HG02610 (cell line): Measurements from ENCODE around the gene KIAA0319L.

ENCODE experiments used
- ATAC-seq: cut with Tn5 transposase; IDR thresholded peaks from one replicate; pipeline ENCODE4 v1.9.1; 2021; ENCODE audit warnings: mild to moderate bottlenecking, moderate library complexity; ENCODE audit not compliant: unreplicated experiment

Gene KIAA0319L

DNA sequence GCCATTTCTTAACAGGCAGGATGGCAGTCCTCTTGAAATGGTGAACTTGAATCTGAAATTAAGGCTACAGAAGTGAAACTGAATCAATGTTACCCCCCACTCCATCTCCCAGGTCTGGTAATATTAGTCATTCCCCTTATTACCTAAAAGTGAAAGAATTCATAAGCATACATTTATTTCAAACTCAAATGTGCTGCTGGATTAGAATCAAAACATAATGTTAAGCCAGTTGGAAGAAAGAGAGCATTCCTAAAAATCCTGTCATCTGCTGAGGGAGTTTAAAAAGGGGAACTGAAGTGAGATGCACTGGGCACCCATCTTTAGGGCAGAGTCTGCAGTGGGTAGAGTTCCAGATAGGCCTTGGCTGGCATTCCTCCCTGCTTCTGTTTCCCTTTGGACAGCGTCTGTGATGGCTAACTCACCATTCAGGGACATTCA, 17.4 kb downstream of the KIAA0319L start:
- ATAC-seq = no peak

DNA sequence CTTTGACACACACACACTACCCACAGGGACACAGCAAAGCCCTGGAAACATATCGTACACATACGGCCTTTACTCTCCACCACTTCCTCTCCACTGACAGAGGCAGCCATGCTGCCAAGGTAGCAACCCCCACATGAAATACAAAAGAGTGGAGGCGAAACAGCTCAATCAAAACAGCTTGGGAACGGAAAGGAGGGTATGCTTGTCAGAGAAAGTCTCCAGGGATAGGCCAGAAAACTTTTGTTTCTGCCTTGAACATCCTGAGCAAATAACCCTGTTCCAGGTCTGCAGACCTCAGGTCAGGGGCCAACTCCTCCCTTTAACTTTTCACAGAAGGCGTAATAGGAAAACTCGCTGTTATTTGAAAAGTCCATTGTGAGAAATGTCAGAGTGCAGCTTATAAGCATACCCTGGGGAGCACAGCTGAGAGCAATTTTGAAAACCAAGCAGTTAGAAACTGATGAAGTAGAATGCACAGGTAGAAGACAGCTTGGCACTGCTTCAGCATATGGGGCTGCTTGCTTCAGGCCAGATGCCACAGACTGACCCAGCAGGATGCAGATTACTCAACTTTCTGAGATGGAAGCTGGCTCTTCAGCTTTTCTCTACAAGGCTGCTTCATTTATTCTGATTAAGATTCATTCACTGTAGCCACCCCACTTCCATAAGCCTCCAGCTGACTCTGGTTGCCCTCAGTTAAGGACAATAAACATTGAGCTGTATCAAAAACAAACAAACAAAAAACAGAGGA, 18.0 kb downstream of the KIAA0319L start:
- peak; percentile 39 for ATAC-seq

DNA sequence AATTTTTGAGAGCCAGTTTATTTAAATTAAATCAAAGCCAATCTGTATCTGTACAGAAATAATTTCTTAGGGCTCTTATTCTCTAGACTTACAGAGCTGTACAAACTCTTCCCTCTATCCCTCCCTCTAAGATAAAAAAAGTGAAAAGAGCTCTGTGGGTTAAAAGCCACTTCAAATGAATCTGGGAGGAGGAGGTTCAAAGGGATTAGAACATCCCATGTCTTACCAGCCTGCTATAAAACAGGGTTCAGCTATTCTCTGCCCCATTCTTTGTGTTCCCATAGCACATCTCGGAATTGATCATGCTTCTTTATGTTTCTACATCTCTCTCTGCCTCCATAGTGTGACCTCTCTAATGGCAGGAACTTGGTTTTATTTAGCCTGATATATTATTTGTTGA, 19.4 kb downstream of the KIAA0319L start:
- no peak for ATAC-seq

DNA sequence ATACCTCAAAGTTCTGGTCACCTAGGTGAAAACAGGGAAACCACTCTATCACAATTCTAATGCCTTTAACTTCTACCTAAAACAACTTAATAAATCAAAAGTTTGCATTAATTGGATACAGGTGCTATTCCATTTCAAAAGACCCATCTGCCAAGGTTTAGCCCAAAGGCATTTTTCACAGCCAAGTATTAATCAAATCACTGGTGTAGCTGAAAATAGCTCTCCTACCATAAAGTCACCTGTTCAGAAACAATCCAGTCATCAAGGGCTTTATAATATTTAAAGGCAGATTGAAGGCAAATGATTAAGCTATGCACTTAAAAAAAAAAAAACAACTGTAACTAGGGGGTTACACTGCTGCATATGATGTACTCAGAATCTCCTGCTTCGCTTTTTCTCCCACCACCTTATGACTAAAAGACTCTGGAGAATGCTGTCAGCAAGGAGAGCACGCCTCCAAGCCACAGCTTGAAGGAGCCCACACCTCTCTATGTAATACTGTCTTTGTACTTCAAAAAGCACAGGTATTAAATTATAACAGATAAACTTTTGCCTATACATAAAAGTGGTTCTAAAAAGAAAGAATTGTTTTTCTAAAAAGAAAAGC, 20.5 kb downstream of the KIAA0319L start:
- ATAC-seq = no peak

DNA sequence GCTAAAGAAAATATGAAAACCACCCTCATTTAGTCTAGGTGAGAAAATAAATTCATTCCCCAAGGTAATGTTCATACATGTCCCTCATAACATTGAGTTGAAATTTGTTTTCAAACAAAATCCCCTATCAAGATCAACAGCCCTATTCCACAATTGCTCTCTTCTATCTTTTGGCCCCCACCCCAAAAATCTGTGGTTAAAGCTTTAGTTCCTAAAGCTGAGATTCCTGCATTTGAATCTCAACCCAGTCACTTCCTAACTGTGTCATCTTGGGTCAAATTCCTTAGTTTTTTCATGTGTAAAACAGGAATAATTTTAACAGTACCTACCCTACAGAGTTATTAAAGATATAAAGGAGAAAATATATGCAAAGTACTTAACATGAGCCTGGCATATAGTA, 22.0 kb downstream of the KIAA0319L start:
- no peak for ATAC-seq

DNA sequence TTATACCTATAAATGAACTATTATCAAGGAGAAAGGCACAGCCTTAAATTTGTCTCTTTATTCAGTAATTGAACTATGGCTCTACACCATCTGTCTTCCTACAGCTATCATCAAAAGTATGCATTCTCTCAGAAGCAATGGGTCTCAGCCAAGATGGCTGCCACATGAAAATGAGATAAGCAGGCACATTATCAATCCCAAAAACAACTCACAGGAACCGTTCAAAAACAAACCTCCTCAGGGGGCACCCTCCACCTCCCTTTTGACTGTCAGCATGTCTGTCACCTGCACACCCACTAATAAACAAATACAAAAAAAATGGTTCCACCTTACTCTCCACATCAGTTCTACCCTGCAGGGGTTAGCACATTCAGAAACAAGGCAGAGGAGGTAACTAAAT, 23.6 kb downstream of the KIAA0319L start:
- ATAC-seq = no peak

DNA sequence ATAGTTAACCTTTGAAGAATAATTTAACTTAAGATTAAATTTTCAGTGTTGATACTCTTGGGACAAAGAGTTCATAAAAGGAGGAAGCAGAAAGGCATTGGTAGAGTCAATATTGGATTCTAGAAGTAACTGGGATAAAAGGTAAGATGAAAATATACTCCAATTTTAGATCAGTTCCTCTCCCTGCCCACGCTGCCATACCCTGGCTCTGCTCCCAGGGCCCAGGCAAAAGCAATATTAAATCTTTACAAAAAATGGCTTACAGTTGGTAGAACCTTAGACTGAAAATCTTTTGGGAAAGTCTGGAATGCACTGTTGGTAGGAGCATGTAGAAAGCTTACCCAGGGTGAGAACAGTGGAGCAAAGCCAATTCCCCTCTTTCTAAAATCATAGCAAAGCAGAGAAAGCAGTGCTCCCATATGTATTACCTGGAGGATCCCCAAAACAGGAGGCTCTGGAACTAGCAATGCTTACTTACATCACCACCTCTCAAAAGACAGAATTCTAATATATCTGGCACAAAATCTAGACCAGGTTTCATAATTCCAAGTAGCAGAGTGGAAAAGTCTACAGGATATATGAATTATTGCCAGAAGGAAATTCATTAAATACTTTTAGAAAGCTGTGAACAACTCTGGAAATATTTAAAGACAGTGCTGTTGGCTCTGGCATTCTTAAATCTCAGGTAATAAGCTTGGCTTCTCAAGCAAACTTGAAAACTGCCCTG, 24.5 kb downstream of the KIAA0319L start:
- no peak for ATAC-seq

DNA sequence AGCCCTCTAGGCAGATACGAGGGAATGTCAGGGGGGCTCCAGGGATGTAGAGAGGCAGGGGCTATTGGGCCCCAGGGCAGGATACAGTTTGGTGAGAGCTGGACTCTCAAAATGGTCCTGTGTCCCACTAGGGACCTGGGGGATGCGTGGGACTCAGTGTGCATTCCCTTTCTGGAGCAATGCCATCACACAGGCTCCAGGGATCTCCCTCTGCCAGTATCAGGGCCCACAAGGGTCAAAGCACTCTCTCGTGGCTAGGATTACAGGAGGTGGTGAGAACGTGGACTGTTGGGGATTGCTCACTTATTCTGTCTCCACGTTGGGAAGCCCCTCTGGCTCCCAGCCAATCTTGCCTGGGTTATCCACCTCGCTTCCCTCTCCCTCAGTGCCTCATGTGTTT, 25.8 kb downstream of the KIAA0319L start:
- no peak for ATAC-seq

DNA sequence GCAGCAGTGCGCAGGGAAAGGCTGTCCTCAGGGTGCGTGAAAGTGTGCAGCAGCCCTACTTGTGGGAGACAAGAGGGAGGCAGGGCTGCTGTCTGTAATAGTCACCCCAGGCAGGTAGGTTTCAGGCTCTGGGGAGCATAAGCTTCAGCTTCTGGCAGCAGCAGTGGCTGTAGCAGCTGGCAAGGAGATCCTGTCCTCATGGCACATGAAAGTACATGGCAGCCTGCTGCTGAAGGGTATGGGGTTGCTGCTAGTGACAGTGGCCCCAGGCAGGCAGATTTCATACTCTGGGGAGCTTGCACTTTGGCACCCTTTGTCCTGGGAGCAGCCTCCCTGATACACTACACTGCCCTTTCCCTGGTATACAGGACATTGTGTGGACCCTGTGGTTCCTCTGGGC, 26.3 kb downstream of the KIAA0319L start:
- ATAC-seq = no peak

DNA sequence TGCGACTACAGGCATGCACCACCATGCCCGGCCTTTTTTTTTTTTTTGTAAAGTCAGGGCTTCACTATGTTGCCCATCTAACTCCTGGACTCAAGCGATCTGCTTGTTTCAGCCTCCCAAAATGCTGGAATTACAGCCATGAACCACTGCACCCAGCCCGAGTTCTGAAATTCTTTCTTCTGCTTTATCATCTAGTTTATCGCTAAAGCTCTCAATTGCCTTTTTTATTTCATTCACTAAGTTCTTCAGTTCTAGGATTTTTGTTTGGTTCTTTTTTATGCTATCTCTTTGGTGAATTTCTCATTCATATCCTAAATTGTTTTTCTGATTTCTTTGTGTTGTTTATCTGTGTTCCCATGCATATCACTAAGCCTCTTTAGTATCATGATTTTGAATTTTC, 27.0 kb downstream of the KIAA0319L start:
- ATAC-seq = no peak

DNA sequence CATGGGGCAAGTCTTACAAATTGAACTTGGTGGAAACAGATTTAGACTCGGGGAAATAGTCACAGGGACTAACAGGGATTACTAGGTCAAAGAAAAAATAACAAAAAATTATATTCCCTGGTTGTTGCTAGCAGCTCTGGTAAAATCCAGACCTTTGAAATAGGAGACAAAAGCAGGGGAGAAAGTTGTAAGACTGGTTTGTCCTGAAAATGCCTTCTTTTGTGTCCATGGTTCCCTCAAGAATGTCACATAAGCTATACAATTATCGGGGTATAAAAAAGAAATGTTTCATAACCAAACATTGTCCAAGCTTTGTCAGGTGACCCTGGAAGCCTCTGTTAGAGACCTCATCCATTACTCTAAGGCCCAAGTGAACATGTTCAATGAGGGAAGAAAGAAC, 33.1 kb downstream of the KIAA0319L start:
- no peak for ATAC-seq

DNA sequence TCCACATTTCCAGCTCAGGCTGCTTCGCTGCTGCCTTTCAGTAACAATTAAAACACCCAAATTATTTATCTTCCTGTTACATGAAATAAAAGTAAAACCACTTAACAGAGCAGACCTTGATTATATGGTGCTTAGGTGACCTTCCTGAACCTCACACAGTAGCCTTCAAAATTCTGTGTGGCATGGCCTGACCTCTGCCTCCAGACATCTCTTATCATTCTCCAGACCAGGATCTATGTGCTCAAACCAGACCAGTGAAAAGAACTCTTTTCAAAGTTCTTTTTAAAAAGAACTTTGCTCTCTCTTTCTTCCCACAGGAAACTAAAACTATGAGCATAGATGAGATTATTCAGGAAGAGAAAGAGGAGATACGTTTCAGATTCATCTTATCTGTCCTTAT, 37.8 kb downstream of the KIAA0319L start:
- ATAC-seq = no peak

DNA sequence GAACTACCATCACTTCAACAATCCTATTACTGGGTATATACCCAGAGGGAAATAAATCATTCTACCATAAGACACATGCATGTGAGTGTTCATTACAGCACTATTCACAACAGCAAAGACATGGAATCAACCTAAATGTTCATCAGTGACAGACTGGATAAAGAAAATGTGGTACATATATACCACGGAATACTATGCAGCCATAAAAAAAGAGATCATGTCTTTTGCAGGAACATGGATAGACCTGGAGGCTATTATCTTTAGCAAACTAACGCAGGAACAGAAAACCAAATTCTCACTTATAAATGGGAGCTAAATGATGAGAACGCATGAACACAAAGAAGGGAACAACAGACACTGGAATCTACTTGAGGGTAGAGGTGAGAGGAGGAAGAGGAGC, 39.0 kb downstream of the KIAA0319L start:
- ATAC-seq = no peak

DNA sequence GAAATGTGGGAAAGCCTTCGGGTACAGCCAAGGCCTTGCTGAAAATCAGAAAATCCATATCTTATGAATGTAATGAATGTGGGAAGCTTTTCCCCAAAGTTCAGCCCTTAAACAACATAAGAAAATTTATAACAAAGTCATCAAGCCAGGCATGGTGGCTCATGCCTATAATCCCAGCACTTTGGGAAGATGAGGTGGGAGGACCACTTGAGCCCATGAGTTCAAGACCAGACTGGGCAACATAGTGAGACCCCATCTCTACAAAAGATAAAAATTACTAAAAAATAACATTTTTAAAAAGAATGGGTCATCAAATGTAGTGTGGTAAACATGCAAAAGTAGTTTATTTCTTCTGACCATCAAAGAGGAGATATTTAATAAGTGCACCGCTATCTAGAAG, 45.9 kb downstream of the KIAA0319L start:
- no peak for ATAC-seq

DNA sequence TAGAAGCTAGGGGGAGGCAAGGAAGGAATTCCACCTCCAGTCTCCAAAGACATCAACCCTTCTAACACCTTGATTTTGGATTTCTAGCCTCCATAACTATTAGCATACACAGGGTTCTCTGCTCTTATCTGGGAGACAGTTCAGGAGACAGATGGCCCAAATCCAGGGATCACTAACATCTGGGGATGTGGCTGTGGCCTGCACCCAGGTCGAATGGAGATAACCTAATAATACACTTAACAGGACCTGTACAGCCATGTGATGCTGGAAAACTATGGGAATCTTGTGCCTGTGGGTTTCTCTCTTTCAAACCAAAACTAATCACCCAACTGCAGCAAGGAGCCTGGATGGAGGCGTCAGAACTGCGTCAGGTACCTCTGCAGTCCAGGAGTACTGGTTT, 47.6 kb downstream of the KIAA0319L start:
- no peak for ATAC-seq

DNA sequence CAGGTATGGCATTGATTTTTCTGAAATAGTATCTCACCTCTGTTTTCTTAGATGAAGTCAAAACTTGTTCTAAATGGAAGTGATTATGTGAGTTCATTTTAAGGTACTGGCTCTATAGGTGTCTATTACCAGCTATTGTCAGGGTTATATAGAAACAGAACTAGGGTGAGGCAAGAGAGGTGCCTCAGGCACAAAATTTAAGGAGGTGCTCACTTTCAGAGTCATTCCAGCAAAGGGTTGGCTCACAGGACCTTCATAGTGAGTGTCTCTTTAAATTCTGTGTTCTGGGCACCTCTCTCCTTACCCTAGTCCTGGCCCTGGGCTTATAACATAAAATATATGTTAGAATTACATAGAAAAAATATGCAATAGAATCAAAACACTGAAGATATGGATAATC, 49.3 kb downstream of the KIAA0319L start:
- ATAC-seq = no peak

DNA sequence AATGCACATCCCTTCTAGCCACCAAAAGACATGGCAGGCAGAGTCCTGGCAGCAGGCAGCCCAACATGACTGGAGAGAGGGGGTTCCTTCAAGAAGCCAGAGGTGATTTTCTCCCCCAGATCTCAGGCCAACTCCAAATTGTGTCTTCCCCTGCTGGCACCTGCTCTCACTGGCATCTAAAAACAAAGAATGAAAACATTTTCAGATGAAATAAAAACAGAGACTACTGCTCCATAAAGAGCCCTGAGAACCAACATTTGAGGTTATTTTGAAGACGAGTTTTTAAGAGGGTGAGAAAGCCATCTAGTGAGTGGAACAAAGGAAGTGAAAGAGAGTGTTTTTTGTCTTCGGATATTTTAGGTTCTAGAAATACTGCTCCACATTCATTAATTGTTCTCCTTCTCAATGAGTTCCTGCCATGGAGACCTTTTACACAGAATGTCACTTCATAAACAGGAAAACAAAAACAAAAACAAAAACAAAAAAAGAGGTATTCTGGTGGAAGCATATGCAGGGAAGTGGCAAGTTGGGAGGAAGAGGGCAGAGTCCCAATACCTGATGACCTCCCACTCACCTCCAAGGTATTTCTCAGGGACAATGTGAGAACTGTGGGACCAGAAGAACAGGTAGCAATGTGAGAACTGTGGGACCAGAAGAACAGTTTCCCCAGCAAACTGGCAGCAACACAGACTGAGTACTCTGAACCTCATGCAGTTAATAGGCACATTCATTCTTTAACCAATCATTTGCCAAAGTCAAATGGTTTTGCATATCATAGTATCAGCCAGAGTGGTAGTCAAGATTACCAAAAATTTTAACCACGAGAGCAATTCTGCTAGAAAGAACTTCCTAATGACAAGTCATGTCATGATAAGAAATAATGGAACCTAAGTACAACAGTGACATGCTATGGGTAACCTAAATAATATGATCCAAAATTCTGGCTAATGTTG, 50.0 kb downstream of the KIAA0319L start:
- ATAC-seq = no peak

DNA sequence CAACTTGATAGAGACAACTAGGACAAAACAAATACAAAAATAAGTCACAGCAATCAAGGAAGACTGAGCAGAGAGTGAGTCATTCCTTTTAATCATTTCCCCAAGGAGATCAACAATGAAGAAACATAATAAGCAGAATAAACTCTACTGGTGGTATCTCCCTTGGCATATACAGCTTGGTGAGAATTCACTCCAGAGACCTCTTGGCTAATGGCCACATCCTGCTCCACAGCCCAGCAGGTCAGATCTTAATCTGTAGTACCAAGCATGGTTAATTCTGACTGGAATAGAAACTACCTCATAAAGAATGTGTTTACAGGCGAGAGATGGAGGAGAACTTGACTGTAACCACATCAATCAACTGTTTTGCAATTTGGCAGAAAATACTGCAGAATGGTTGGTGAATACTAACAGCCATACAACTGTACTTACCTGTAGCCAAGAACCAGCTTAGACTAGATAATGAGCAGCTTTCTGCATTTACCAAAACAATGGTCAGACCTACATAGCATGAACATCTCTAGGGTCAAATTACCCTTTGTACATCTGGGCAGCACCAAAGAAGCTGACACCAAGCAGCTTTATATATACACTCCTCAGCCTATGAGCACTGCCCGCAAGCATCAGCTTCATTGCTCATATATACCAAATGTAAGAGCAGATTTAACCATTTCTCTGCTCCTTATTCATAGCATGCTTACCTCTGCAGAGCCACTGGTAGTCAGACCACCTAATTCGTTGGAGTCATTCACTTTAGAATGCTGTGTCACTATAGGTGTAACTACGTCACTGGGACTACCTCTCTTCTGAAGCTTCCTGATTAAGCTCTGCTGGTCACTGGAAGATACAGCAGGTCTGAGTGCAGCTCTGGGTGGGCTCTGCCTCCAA, 51.0 kb downstream of the KIAA0319L start:
- ATAC-seq = peak; percentile 82

DNA sequence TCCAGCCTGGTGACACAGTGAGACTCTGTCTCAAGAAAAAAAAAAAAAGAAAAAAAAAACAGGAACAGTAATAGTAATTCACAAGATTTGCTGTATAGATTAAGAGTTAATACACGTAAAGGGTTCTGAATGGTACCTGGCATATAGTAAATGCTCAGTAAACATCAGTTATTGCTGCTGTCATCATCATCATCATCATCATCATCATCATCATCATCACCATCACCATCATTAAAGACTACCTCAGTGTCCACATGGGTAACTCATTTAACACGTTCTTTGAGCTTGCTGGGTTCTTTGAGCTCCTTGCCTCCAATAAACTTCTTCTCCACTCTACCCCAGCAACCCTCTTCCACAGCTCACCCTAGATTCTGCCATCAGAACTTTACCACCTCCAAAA, 55.0 kb downstream of the KIAA0319L start:
- ATAC-seq = no peak

DNA sequence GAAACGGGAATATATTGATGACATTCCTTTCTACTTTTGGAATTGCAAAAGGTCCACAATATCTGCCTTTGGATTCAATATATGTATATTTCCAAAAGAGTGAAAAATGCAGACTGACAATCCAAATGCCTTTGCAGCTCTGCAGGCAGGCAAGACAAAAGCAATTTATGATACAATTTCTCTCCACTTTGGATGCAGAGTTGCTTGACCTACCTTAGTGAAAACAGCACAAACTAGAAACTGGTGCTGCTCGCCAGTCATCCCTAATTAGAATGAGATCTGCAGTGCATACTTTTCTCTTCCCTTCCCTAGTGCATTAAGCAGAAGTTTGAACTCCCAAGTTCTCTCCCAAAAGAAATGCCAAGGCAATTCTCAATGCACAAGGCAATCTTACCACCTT, 56.8 kb downstream of the KIAA0319L start:
- ATAC-seq = no peak
